GM18873 (cell line): ENCODE results near the gene CDH13.

Experiments
- ATAC-seq: cut with Tn5 transposase; IDR thresholded peaks from one replicate; pipeline ENCODE4 v1.9.1; 2021; ENCODE audit warnings: mild to moderate bottlenecking, moderate library complexity, moderate number of reproducible peaks; ENCODE audit not compliant: unreplicated experiment, low FRiP score

CDH13 gene

GRCh38 chr16:82769845-82770244, 143.1 kb downstream of the CDH13 start:
- ATAC-seq = no peak

- no peak for ATAC-seq
These were observed 145.4 kb downstream of the CDH13 start for GRCh38 chr16:82772215-82772614.

- no peak for ATAC-seq
These were observed 146.2 kb downstream of the CDH13 start for GRCh38 chr16:82773018-82773417.

GRCh38 chr16:82776470-82777146, 149.8 kb downstream of the CDH13 start:
- no peak for ATAC-seq

- ATAC-seq = no peak
These were observed 156.0 kb downstream of the CDH13 start for GRCh38 chr16:82782715-82783251.

- no peak for ATAC-seq
These were observed 157.3 kb downstream of the CDH13 start for GRCh38 chr16:82783933-82784572.

- no peak for ATAC-seq
These were observed 157.8 kb downstream of the CDH13 start for GRCh38 chr16:82784573-82784968.

- ATAC-seq = no peak
These were observed 161.5 kb downstream of the CDH13 start for GRCh38 chr16:82788225-82788624.

- no peak for ATAC-seq
These were observed 162.2 kb downstream of the CDH13 start for GRCh38 chr16:82788919-82789318.

- no peak for ATAC-seq
These were observed 165.9 kb downstream of the CDH13 start for GRCh38 chr16:82792693-82793092.

GRCh38 chr16:82793528-82794245, 166.9 kb downstream of the CDH13 start:
- ATAC-seq = no peak

GRCh38 chr16:82796047-82796446, 169.3 kb downstream of the CDH13 start:
- no peak for ATAC-seq

- ATAC-seq = no peak
These were observed 174.6 kb downstream of the CDH13 start for GRCh38 chr16:82801361-82801760.

GRCh38 chr16:82805866-82806265, 179.1 kb downstream of the CDH13 start:
- no peak for ATAC-seq

GRCh38 chr16:82807311-82807710, 180.5 kb downstream of the CDH13 start:
- ATAC-seq = no peak

GRCh38 chr16:82808036-82808435, 181.3 kb downstream of the CDH13 start:
- ATAC-seq = no peak

- no peak for ATAC-seq
These were observed 183.3 kb downstream of the CDH13 start for GRCh38 chr16:82810077-82810476.

- no peak for ATAC-seq
These were observed 187.3 kb downstream of the CDH13 start for GRCh38 chr16:82814059-82814458.

- no peak for ATAC-seq
These were observed 192.5 kb downstream of the CDH13 start for GRCh38 chr16:82819286-82819685.

- no peak for ATAC-seq
These were observed 194.1 kb downstream of the CDH13 start for GRCh38 chr16:82820855-82821254.

- no peak for ATAC-seq
These were observed 197.6 kb downstream of the CDH13 start for GRCh38 chr16:82824408-82824807.
